HG03066 (cell line): ENCODE results near the gene TRIM33.
"Not testable (repeated sequence)": the region's sequence is repeated elsewhere in the genome, so short reads cannot be mapped to it uniquely, and the experiment has no call there.

Experiments
- ATAC-seq: cut with Tn5 transposase; IDR thresholded peaks from one replicate; pipeline ENCODE4 v1.9.1; 2021; ENCODE audit warnings: low read depth; ENCODE audit not compliant: unreplicated experiment

The TRIM33 gene

DNA sequence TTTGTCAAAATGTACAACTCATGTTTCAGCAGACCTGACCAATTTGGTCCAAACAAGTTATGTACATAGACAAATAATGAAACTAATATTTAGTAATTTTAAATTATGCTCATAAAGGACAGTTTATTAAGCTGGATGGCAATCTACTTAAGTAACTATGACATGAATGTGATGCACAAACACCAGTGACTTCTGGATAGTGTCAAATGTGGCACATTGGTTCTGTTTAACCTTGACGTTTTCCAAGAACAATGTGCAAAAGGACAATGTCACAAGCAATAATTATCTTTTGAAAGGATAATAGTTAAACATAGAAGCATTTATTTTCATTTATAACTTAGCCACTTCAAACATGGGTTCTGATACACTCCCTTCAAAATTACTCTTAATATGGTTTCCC, 80.0 kb downstream of the TRIM33 start:
- ATAC-seq: no peak

- ATAC-seq: no peak
Measured at GRCh38 chr1:114428083-114428754, 82.8 kb downstream of the TRIM33 start.

GRCh38 chr1:114427612-114428011, 83.4 kb downstream of the TRIM33 start:
- no peak for ATAC-seq

- no peak for ATAC-seq
Measured at GRCh38 chr1:114423455-114423854, 87.5 kb downstream of the TRIM33 start.

DNA sequence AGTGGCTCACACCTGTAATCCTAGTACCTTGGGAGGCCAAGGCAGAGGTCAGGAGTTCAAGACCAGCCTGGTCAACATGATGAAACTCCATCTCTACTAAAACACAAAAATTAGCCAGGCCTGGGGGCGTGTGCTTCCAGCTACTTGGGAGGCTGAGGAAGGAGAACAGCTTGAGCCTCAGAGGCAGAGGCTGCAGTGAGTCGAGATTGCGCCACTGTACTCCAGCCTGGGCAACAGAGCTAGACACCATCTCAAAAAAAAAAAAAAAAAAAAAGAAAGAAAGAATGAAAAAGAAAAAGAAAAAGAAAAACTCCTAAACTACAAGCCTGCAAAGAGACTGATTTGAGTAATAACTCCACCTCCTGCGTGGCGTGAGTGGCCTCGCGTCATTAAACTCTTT, 92.1 kb downstream of the TRIM33 start:
- ATAC-seq: not testable (repeated sequence)

GRCh38 chr1:114397601-114398000, 113.4 kb downstream of the TRIM33 start:
- no peak for ATAC-seq

DNA sequence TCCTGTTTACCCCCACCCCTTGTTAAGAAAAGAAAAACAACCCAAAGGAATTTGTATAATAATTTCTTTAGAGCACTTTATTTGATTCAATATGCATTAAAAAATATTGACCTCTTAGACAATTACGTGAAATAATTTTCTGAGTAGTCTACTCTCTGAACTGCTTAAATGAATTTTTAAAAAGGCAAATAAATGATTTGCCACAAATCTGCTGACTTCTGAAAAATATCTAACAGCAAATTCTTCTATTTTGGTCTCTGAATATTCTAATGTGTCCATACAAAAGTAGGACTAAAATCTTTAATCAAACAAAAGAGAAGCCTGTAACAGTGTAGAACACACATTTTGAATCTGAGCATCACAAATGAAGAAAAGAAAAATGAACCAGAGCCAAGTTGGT, 115.1 kb downstream of the TRIM33 start:
- no peak for ATAC-seq

GRCh38 chr1:114390960-114391359, 120.0 kb downstream of the TRIM33 start:
- ATAC-seq: no peak

GRCh38 chr1:114390361-114390760, 120.6 kb downstream of the TRIM33 start:
- no peak for ATAC-seq

GRCh38 chr1:114388432-114389003, 122.5 kb downstream of the TRIM33 start:
- no peak for ATAC-seq

DNA sequence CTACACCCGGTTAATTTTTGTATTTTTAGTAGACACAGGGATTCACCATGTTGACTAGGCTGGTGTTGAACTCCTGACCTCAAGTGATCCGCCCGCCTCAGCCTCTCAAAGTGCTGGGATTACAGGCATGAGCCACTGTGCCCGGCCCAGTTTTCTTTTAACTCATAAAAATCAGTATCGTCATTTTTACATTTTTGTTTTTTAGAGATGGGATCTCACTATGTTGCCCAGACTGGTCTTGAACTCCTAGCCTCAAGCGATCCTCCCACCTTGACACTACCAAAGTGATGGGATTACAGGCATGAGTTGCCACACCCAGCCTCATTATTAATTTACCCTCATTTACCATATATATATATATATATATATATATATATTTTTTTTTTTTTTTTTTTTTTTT, 123.4 kb downstream of the TRIM33 start:
- not testable (repeated sequence) for ATAC-seq

DNA sequence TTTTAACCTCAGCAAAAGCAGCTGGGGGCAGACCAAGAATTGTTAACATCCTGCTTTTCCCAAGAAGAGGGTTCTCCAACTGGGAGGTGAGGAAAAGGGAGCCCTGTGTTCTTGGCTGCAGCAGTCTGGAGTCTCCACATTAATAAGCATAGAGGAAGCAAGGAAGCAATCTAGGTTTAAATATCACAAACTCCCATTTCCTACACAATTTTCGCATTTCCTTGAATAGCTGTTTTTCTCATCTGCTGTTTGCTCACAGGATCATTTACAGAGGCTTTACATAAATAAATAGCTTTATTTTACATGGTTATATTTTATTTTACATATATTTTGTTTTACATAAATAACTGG, 124.0 kb downstream of the TRIM33 start:
- no peak for ATAC-seq

- ATAC-seq: no peak
Measured at GRCh38 chr1:114386129-114387009, 124.6 kb downstream of the TRIM33 start.

GRCh38 chr1:114384922-114385321, 126.1 kb downstream of the TRIM33 start:
- no peak for ATAC-seq

DNA sequence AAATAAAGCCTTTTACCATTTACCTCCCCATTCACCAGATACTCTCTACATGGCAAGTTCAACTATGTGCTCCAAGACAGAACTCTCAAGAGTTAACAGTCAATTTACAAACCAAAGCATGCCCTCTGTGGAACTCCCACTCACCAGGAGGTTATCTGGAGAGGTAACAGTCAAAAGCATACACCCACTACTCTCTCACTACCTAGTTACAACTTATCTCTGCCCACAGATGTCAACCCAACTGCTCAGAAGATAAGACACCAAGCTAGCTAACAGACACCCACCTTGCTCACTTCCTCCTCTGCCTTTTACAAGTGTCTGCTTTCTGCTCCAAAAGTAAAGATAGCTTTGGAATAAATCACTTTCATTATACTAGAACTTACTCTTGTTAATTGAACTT, 131.0 kb downstream of the TRIM33 start:
- no peak for ATAC-seq

DNA sequence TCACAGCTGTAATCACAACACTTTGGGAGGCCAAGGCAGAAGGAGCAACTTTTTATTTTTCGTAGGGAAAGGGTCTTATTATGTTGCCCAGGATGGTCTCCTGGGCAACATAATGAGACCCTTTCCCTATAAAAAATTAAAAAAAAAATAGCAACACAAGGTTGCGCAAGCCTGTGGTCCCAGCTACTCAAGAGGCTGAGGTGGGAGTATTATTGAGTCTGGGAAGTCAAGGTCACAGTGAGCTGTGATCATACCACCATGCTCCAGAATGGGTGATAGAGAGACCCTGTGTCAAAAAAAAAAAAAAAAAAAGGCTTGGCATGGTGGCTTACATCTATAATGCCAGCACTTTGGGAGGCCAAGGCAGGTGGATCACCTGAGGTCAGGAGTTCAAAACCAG, 131.6 kb downstream of the TRIM33 start:
- no peak for ATAC-seq

DNA sequence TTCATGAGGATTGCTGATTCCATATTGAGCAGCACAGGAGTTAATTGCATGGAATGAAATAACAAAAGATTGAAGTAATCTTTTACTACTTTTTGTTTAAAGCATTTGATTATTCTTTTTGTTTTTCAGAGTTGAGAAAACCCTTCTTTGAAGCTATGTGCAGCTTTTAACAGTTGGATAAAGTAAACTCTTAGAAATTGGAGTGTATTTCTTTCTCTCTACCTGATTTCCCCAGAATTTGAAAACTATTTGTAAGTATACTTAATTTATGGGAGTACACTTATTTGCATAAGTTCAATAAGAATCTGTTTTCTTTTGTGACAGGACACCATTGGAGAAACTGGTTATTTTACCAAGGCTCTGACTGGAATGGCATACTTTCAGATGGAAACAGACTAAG, 133.6 kb downstream of the TRIM33 start:
- no peak for ATAC-seq

DNA sequence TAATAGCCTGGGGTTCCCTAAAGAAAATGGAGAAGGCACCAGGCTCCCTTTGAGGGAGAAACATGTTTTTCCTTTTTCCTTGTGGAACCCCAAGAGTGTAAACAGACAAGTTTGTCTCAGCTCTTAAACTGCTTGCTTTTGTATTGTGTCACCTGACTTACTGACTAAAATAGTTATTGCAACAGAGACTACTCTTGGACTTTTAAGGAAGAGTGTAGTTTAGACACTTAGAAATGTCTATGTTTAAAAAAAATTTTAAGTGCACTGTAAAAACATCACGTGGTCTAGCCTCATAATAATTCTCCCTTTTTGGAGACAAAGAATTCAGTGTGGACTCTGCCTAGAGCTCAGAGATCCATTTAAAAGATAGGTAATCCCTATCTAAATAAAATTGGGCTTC, 141.1 kb downstream of the TRIM33 start:
- no peak for ATAC-seq

GRCh38 chr1:114369266-114369919, 141.6 kb downstream of the TRIM33 start:
- ATAC-seq: not testable (repeated sequence)

DNA sequence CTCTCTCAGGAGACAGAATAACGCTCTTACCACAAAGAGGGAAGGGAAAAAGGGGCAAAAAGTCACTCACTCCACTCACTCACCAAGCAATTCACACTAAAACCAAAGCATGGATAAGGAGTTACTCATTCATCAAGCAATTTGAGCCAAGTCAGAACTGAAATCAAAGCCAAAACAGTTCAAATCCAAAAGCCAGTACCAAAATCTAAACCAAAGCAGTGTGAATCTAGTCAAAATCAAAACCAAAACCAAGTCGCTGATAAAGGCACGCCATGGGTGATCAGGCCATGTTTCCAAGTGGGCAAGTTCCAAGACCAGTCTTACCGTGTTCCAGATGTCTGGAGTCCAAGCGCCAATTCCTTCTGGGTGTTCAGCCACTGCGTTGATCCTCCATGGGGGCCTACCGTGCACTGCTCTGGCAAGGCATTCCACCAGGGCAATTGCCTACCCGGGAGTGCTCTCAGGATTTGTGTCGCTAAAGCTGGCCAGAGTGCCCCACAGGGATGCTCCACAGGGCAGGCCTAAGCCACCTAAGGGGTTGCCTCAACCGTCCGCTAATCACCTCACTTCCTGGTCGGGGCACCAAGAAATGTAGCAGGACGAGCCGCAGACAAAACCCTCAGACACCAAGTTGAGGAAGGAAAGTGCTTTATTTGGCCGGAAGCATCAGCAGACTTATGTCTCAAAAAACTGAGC, 142.3 kb downstream of the TRIM33 start:
- ATAC-seq: no peak

- no peak for ATAC-seq
Measured at GRCh38 chr1:114367810-114368209, 143.2 kb downstream of the TRIM33 start.
